ACC112 (cell line): ENCODE results near the gene PMM1.
"Not testable (repeated sequence)": the region's sequence is repeated elsewhere in the genome, so short reads cannot be mapped to it uniquely, and the experiment has no call there.

Source experiments
- H2AFZ ChIP-seq: fragments of 200-600 bp; sonication (generic); one replicate; pipeline ENCODE4 v1.6.0; 2017; ENCODE audit warnings: antibody characterized with exemption, low read length; ENCODE audit not compliant: unreplicated experiment
- H3K27ac ChIP-seq: fragments of 200-600 bp; sonication (generic); 2 replicates; pipeline ENCODE4 v1.5.1; 2014; ENCODE audit warnings: low read depth, mild to moderate bottlenecking, antibody characterized with exemption, low read length, moderate library complexity
- H3K27me3 ChIP-seq: fragments of 200-600 bp; sonication (generic); 2 replicates; pipeline ENCODE4 v1.6.1; 2014; ENCODE audit warnings: mild to moderate bottlenecking, antibody characterized with exemption, low read length, moderate library complexity, mixed read lengths; ENCODE audit not compliant: insufficient read depth
- H3K36me3 ChIP-seq: fragments of 200-600 bp; sonication (generic); 2 replicates; pipeline ENCODE4 v1.6.1; 2016; ENCODE audit warnings: mild to moderate bottlenecking, antibody characterized with exemption, low read length, moderate library complexity, mixed read lengths; ENCODE audit not compliant: insufficient read depth
- H3K4me1 ChIP-seq: fragments of 200-600 bp; sonication (generic); one replicate; pipeline ENCODE4 v1.6.1; 2016; ENCODE audit warnings: low read length, mixed read lengths; ENCODE audit not compliant: insufficient read depth, unreplicated experiment, control insufficient read depth
- H3K4me3 ChIP-seq: fragments of 200-600 bp; sonication (generic); 2 replicates; pipeline ENCODE4 v1.5.1; 2014; ENCODE audit warnings: mild to moderate bottlenecking, low read depth, low read length
- H3K79me2 ChIP-seq: fragments of 200-600 bp; sonication (generic); one replicate; pipeline ENCODE4 v1.6.0; 2016; ENCODE audit warnings: low read length; ENCODE audit not compliant: control insufficient read depth, unreplicated experiment, insufficient read depth

PMM1 gene

GRCh38 chr22:41578114-41578513 lies 11.5 kb downstream of the PMM1 start:
- Histone ChIP-seq H3K27me3 (no peaks in the 10 kb centered on the region), H3K27ac (no peak overlapping the region), H3K4me1 (no peaks in the 10 kb centered on the region), H2AFZ (no peak overlapping the region), H3K4me3 (no peak overlapping the region), H3K79me2 (no peaks in the 10 kb centered on the region), H3K36me3 (no peaks in the 10 kb centered on the region)

- no peaks in the 10 kb centered on the region for H3K79me2 ChIP-seq
- H3K4me3 ChIP-seq: no peak overlapping the region
- H3K36me3 ChIP-seq: no peaks in the 10 kb centered on the region
- no peak overlapping the region for H3K27ac ChIP-seq
- H2AFZ ChIP-seq: no peak overlapping the region
- no peaks in the 10 kb centered on the region for H3K4me1 ChIP-seq
- no peaks in the 10 kb centered on the region for H3K27me3 ChIP-seq
These were observed 12.8 kb downstream of the PMM1 start for GRCh38 chr22:41576877-41577276.

GRCh38 chr22:41575533-41575932 lies 14.1 kb downstream of the PMM1 start:
- Histone ChIP-seq H3K79me2 (no peaks in the 10 kb centered on the region), H3K27ac (no peak overlapping the region), H3K4me1 (no peaks in the 10 kb centered on the region), H3K4me3 (no peak overlapping the region), H3K27me3 (no peaks in the 10 kb centered on the region), H3K36me3 (no peaks in the 10 kb centered on the region), H2AFZ (no peak overlapping the region)

GRCh38 chr22:41574847-41575381 lies 14.7 kb downstream of the PMM1 start:
- H3K27ac ChIP-seq: no peak overlapping the region
- H3K27me3 ChIP-seq: no peaks in the 10 kb centered on the region
- H3K36me3 ChIP-seq: no peaks in the 10 kb centered on the region
- no peaks in the 10 kb centered on the region for H3K4me1 ChIP-seq
- no peaks in the 10 kb centered on the region for H3K79me2 ChIP-seq
- H2AFZ ChIP-seq: no peak overlapping the region
- H3K4me3 ChIP-seq: no peak overlapping the region

GRCh38 chr22:41573677-41574076 lies 16.0 kb downstream of the PMM1 start:
- Histone ChIP-seq H3K27me3 (no peaks in the 10 kb centered on the region), H3K4me3 (no peak overlapping the region), H3K27ac (no peak overlapping the region), H3K4me1 (no peaks in the 10 kb centered on the region), H2AFZ (no peak overlapping the region), H3K79me2 (no peaks in the 10 kb centered on the region), H3K36me3 (no peaks in the 10 kb centered on the region)

GRCh38 chr22:41572305-41572704 lies 17.3 kb downstream of the PMM1 start:
- not testable (repeated sequence) for H3K27me3 ChIP-seq, H2AFZ ChIP-seq, H3K4me1 ChIP-seq

GRCh38 chr22:41571786-41572185 lies 17.9 kb downstream of the PMM1 start:
- Histone ChIP-seq H3K4me3 (no peak overlapping the region), H3K79me2 (no peaks in the 10 kb centered on the region), H3K4me1 (no peaks in the 10 kb centered on the region), H2AFZ (no peak overlapping the region), H3K27me3 (no peaks in the 10 kb centered on the region), H3K36me3 (no peaks in the 10 kb centered on the region), H3K27ac (no peak overlapping the region)

More at GRCh38 chr22:41572305-41572704, 17.3 kb downstream of the PMM1 start:
- not testable (repeated sequence) for H3K27ac ChIP-seq, H3K4me3 ChIP-seq, H3K79me2 ChIP-seq, H3K36me3 ChIP-seq

- no peaks in the 10 kb centered on the region for H3K4me1 ChIP-seq
- H3K27me3 ChIP-seq: no peaks in the 10 kb centered on the region
- H3K36me3 ChIP-seq: no peaks in the 10 kb centered on the region
- H3K79me2 ChIP-seq: no peaks in the 10 kb centered on the region
- H2AFZ ChIP-seq: no peak overlapping the region
- no peak overlapping the region for H3K27ac ChIP-seq
- H3K4me3 ChIP-seq: no peak overlapping the region
These were observed 19.4 kb downstream of the PMM1 start for GRCh38 chr22:41570221-41570620.

GRCh38 chr22:41568811-41569210 lies 20.8 kb downstream of the PMM1 start:
- peaks cover 3% of the 10 kb centered on the region for H3K4me1 ChIP-seq
- H3K4me3 ChIP-seq: no peak overlapping the region
- H3K36me3 ChIP-seq: no peaks in the 10 kb centered on the region
- H3K79me2 ChIP-seq: no peaks in the 10 kb centered on the region
- H3K27me3 ChIP-seq: no peaks in the 10 kb centered on the region
- no peak overlapping the region for H3K27ac ChIP-seq
- H2AFZ ChIP-seq: no peak overlapping the region

- H3K27me3 ChIP-seq: no peaks in the 10 kb centered on the region
- H3K4me1 ChIP-seq: peaks cover 14% of the 10 kb centered on the region
- H3K27ac ChIP-seq: no peak overlapping the region
These were observed 22.2 kb downstream of the PMM1 start for GRCh38 chr22:41567512-41567768.

GRCh38 chr22:41565403-41566054 lies 24.1 kb downstream of the PMM1 start:
- H3K27me3 ChIP-seq: no peaks in the 10 kb centered on the region
- no peak overlapping the region for H3K4me3 ChIP-seq
- H3K27ac ChIP-seq: peak overlapping the region; percentile 41; the same call in 1 of the 2 replicates
- no peaks in the 10 kb centered on the region for H3K79me2 ChIP-seq
- no peaks in the 10 kb centered on the region for H3K36me3 ChIP-seq
- H3K4me1 ChIP-seq: peaks cover 14% of the 10 kb centered on the region
- H2AFZ ChIP-seq: no peak overlapping the region

More at GRCh38 chr22:41567512-41567768, 22.2 kb downstream of the PMM1 start:
- Histone ChIP-seq H3K79me2 (no peaks in the 10 kb centered on the region), H3K36me3 (no peaks in the 10 kb centered on the region), H2AFZ (no peak overlapping the region), H3K4me3 (no peak overlapping the region)
